K562 (cell line): ENCODE measurements around the gene GDF9. TPM values are rescaled to one million over a fixed set of nuclear protein-coding genes. Genes with fewer than 3 reads are reported as not detected.

Source experiments
- BRD9 ChIP-seq: fragments of 450-650 bp; IDR thresholded peaks from 2 replicates; pipeline ENCODE4 v1.6.1; 2018; ENCODE audit warnings: low read depth; ENCODE audit not compliant: partially characterized antibody
- CHD1 ChIP-seq: fragments of 200-600 bp; sonication (generic); IDR thresholded peaks from one replicate; pipeline ENCODE4 v1.6.1; 2012; ENCODE audit warnings: mild to moderate bottlenecking, moderate library complexity, low read length, inconsistent platforms
- ESRRB ChIP-seq: fragments of 250-450 bp; sonication (Bioruptor Pico); IDR thresholded peaks from 2 replicates; pipeline ENCODE4 v1.5.0; 2020; ENCODE audit warnings: mild to moderate bottlenecking, moderate library complexity, borderline replicate concordance
- GABPA ChIP-seq: fragments of 200-800 bp; sonication (Bioruptor generic); conservative IDR thresholded peaks from 2 replicates; pipeline ENCODE4 v1.6.1; 2016; ENCODE audit warnings: low read depth, missing genetic modification characterization, missing compliant biosample characterization
- KLF13 ChIP-seq: fragments of 450-650 bp; IDR thresholded peaks from 2 replicates; pipeline ENCODE4 v1.6.1; 2016; ENCODE audit warnings: missing genetic modification characterization, low read depth, mild to moderate bottlenecking, missing compliant biosample characterization, moderate library complexity, borderline replicate concordance
- MAFG ChIP-seq: fragments of 450-650 bp; conservative IDR thresholded peaks from 2 replicates; pipeline ENCODE4 v1.6.1; 2016; ENCODE audit warnings: missing genetic modification characterization, missing compliant biosample characterization
- MECOM ChIP-seq: fragments of 250-450 bp; sonication (Bioruptor Pico); IDR thresholded peaks from 2 replicates; pipeline ENCODE4 v1.8.0; 2022; ENCODE audit warnings: inconsistent platforms
- NR2C1 ChIP-seq, 2 experiments: fragments of 450-650 bp; IDR thresholded peaks; 2 replicates each; pipeline ENCODE4 v1.6.1; 2017; ENCODE audit warnings: mild to moderate bottlenecking in 2 of 2, antibody characterized with exemption in 1 of 2, inconsistent platforms in 1 of 2, missing compliant biosample characterization in 1 of 2, missing genetic modification characterization in 1 of 2
- NR2C2 ChIP-seq, 2 experiments: fragments of 200-800 bp in 1 of 2; sonication (Bioruptor generic) in 1 of 2; sonication (generic) in 1 of 2; formaldehyde crosslinking in 1 of 2; IDR thresholded peaks; 2 replicates each; pipeline versions ENCODE4 v1.6.1 to v1.8.0; 2016 to 2022; ENCODE audit warnings: mild to moderate bottlenecking in 1 of 2, missing compliant biosample characterization in 1 of 2, missing genetic modification characterization in 1 of 2, missing genetic modification reagents in 1 of 2
- POLR2A ChIP-seq: fragments of 450-650 bp; conservative IDR thresholded peaks from 2 replicates; pipeline ENCODE4 v1.6.1; 2016
- RAD51 ChIP-seq: fragments of 450-650 bp; IDR thresholded peaks from 2 replicates; pipeline ENCODE4 v1.7.1; 2016; ENCODE audit warnings: low read depth, mild to moderate bottlenecking, borderline replicate concordance
- RFX1 ChIP-seq: fragments of 450-650 bp; IDR thresholded peaks from 2 replicates; pipeline ENCODE4 v1.6.1; 2016; ENCODE audit warnings: mild to moderate bottlenecking, moderate library complexity
- SMARCC2 ChIP-seq: fragments of 450-650 bp; IDR thresholded peaks from 2 replicates; pipeline ENCODE4 v1.6.1; 2017; ENCODE audit warnings: antibody characterized with exemption, moderate library complexity, mild to moderate bottlenecking, low read depth
- STAT5B ChIP-seq: fragments of 250-450 bp; sonication (Bioruptor Pico); IDR thresholded peaks from 2 replicates; pipeline ENCODE4 v1.8.0; 2021; ENCODE audit warnings: mild to moderate bottlenecking, inconsistent platforms
- TAF7 ChIP-seq: fragments of 450-650 bp; IDR thresholded peaks from 2 replicates; pipeline ENCODE4 v1.6.1; 2016; ENCODE audit warnings: missing genetic modification characterization, missing compliant biosample characterization
- USF2 ChIP-seq: sonication (generic); formaldehyde crosslinking; IDR thresholded peaks from 2 replicates; pipeline ENCODE4 v1.5.0; 2020; ENCODE audit warnings: missing genetic modification reagents
- ZNF282 ChIP-seq: sonication (generic); formaldehyde crosslinking; IDR thresholded peaks from 2 replicates; pipeline ENCODE4 v1.8.1; 2023; ENCODE audit warnings: missing genetic modification reagents
- ZNF324 ChIP-seq: fragments of 250-450 bp; sonication (Bioruptor Pico); IDR thresholded peaks from 2 replicates; pipeline ENCODE4 v1.4.0; 2020; ENCODE audit warnings: mild to moderate bottlenecking
- ZNF57 ChIP-seq: fragments of 450-650 bp; formaldehyde crosslinking; IDR thresholded peaks from 2 replicates; pipeline ENCODE4 v1.4.0; 2020; ENCODE audit warnings: mild to moderate bottlenecking, moderate library complexity
- ZNF639 ChIP-seq, 2 experiments: fragments of 200-800 bp in 1 of 2; sonication (Bioruptor generic) in 1 of 2; sonication (generic) in 1 of 2; formaldehyde crosslinking in 1 of 2; IDR thresholded peaks in 1 of 2; conservative IDR thresholded peaks in 1 of 2; 2 replicates each; pipeline versions ENCODE4 v1.5.0 to v1.6.1; 2016 to 2020; ENCODE audit warnings: missing compliant biosample characterization in 1 of 2, missing genetic modification characterization in 1 of 2, missing genetic modification reagents in 1 of 2
- ZNF696 ChIP-seq: fragments of 250-450 bp; sonication (Bioruptor Pico); conservative IDR thresholded peaks from 2 replicates; pipeline ENCODE4 v1.4.0; 2020; ENCODE audit warnings: mild to moderate bottlenecking, moderate library complexity
- ZNF766 ChIP-seq: fragments of 200-800 bp; sonication (Bioruptor generic); conservative IDR thresholded peaks from 2 replicates; pipeline ENCODE4 v1.6.1; 2016; ENCODE audit warnings: missing genetic modification characterization, missing compliant biosample characterization
- polyA plus RNA-seq, 8 experiments: library from polyadenylated mRNA; depleted of rRNA in 4 of 8; stranded (reverse) in 5 of 8; unstranded in 3 of 8; fragments of >200 nt; fragmentation: Nextera tagmentation in 2 of 8; fragmentation: Illumina TruSeq in 1 of 8; extraction: Ambion mirVana in 2 of 8; extraction: Trizol in 1 of 8; gene quantifications; 2 replicates each; pipeline versions ENCODE4 v1.2.1 to v1.2.3, GENCODE V29; 2011 to 2014; ENCODE audit warnings: inconsistent platforms in 1 of 8, missing spikeins in 1 of 8
- total RNA-seq, 7 experiments: library from RNA; depleted of rRNA in 6 of 7; stranded (reverse); fragments of >200 nt in 6 of 7; fragmentation: Illumina TruSeq in 2 of 7; extraction: Trizol in 2 of 7; gene quantifications; 2 replicates each; pipeline versions ENCODE4 v1.2.1 to v1.2.3, GENCODE V29; 2011 to 2021; ENCODE audit warnings: low replicate concordance in 1 of 7
- TF ChIP-seq, protein P1 (sequence below): fragments of 450-650 bp; conservative IDR thresholded peaks from 2 replicates; pipeline ENCODE4 v1.6.1; 2016; ENCODE audit warnings: missing genetic modification characterization, low read depth, mild to moderate bottlenecking, control low read depth, missing compliant biosample characterization
- TF ChIP-seq, protein P2 (sequence below): sonication (generic); formaldehyde crosslinking; IDR thresholded peaks from 2 replicates; pipeline ENCODE4 v1.8.0; 2022; ENCODE audit warnings: mild to moderate bottlenecking, missing genetic modification reagents

Gene GDF9
- total and polyA plus RNA-seq, 9 of the 15 experiments (the other 6 are each of a cell fraction or from before 2014, with no cell fraction given) = 0.10 to 0.70 (median 0.20) TPM; not detected in 1

GRCh38 chr5:132866342-132867045 lies at the start of gene GDF9, which contains the start of gene UQCRQ (continued):
- peak; percentile 57 for TF ChIP-seq CHD1
- no peak for TF ChIP-seq ZNF696 (CRISPR knock-in tag)
- 0 out of 2 replicates have a peak, but pooled peaks have one; percentile 38 for TF ChIP-seq ZNF282
- TF ChIP-seq RFX1 = peak; percentile 49; the same call in 1 of the 2 replicates
- no peak for TF ChIP-seq RAD51
- peak; percentile 83 for TF ChIP-seq NR2C1 (IDR thresholded peaks at IDR 0.05)
- TF ChIP-seq NR2C1 (tag; IDR thresholded peaks at IDR 0.05) = peak; percentile 79
- TF ChIP-seq, protein P1, sequence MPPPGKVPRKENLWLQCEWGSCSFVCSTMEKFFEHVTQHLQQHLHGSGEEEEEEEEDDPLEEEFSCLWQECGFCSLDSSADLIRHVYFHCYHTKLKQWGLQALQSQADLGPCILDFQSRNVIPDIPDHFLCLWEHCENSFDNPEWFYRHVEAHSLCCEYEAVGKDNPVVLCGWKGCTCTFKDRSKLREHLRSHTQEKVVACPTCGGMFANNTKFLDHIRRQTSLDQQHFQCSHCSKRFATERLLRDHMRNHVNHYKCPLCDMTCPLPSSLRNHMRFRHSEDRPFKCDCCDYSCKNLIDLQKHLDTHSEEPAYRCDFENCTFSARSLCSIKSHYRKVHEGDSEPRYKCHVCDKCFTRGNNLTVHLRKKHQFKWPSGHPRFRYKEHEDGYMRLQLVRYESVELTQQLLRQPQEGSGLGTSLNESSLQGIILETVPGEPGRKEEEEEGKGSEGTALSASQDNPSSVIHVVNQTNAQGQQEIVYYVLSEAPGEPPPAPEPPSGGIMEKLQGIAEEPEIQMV (tag) = no peak
- TF ChIP-seq MECOM (CRISPR knock-in tag) = no peak
- TF ChIP-seq USF2 = peak; percentile 24; the same call in 1 of the 2 replicates
- TF ChIP-seq BRD9 = no peak
- no peak for TF ChIP-seq KLF13 (tag)
- peak; percentile 99 for TF ChIP-seq POLR2A
- TF ChIP-seq ZNF639 (CRISPR knock-in tag; conservative IDR thresholded peaks at IDR 0.05 in 1 of 2, IDR thresholded peaks at IDR 0.05 in 1 of 2) = 0 out of 4 replicates have a peak, but pooled peaks of 1 of the 2 experiments have one; percentile 36
- TF ChIP-seq NR2C2 (CRISPR knock-in tag; IDR thresholded peaks at IDR 0.05) = peak; percentile 80
- TF ChIP-seq NR2C2 (tag; IDR thresholded peaks at IDR 0.05) = peak; percentile 97
- no peak for TF ChIP-seq ESRRB (CRISPR knock-in tag)
- no peak for TF ChIP-seq STAT5B (CRISPR knock-in tag)
- TF ChIP-seq ZNF57 (CRISPR knock-in tag) = 0 out of 2 replicates have a peak, but pooled peaks have one; percentile 58
- no peak; the same call in 1 of the 2 replicates for TF ChIP-seq SMARCC2
- TF ChIP-seq, protein P2, sequence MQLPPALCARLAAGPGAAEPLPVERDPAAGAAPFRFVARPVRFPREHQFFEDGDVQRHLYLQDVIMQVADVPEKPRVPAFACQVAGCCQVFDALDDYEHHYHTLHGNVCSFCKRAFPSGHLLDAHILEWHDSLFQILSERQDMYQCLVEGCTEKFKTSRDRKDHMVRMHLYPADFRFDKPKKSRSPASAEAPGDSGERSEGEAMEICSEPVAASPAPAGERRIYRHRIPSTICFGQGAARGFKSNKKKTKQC (CRISPR knock-in tag) = 0 out of 2 replicates have a peak, but pooled peaks have one; percentile 8
- TF ChIP-seq MAFG (tag) = no peak
- no peak for TF ChIP-seq ZNF324 (CRISPR knock-in tag)
- TF ChIP-seq TAF7 (tag) = peak; percentile 70
- peak; percentile 97 for TF ChIP-seq GABPA (tag)
- TF ChIP-seq ZNF766 (CRISPR knock-in tag) = 0 out of 2 replicates have a peak, but pooled peaks have one; percentile 7
